Ascending aorta (tissue), 2 donors: ENCODE data around the gene ARHGAP15. TPM values are rescaled to one million over a fixed set of nuclear protein-coding genes. Genes with fewer than 3 reads are reported as not detected.

ENCODE experiments used
- DNase-seq, 2 donors: peaks; one replicate each; pipeline ENCODE4 v3.0.0-alpha.2; 2019; ENCODE audit warnings: low spot score in 2 of 2
- H3K27ac ChIP-seq, 2 donors: fragments of 200-600 bp; sonication (generic); one replicate each; pipeline ENCODE4 v1.5.1; 2016 to 2017; ENCODE audit warnings: mild to moderate bottlenecking in 1 of 2
- H3K27me3 ChIP-seq: fragments of 200-600 bp; sonication (generic); one replicate; pipeline ENCODE4 v1.5.1; 2017
- H3K36me3 ChIP-seq, 2 donors: fragments of 200-600 bp; sonication (generic); one replicate each; pipeline ENCODE4 v1.5.1; 2016
- H3K4me1 ChIP-seq, 2 donors: fragments of 200-600 bp; sonication (generic); one replicate each; pipeline ENCODE4 v1.5.1; 2016 to 2017; ENCODE audit warnings: mild to moderate bottlenecking in 1 of 2
- H3K4me3 ChIP-seq, 2 donors: fragments of 200-600 bp; sonication (generic); one replicate each; pipeline ENCODE4 v1.5.1; 2016 to 2017; ENCODE audit warnings: mild to moderate bottlenecking in 1 of 2
- H3K9me3 ChIP-seq, 2 donors: fragments of 200-600 bp; sonication (generic); one replicate each; pipeline ENCODE4 v1.5.1; 2016
- intact Hi-C: fragments of 100-400 bp; cut with DNase I; formaldehyde crosslinking; loops from one replicate; pipeline ENCODE4 v1.15.1; 2023
- total RNA-seq: library from RNA; depleted of rRNA; stranded (reverse); fragments of >200 nt; gene quantifications from one replicate; pipeline ENCODE4 v1.1.0, GENCODE V29; 2016
- TF ChIP-seq, protein P1 (sequence below), 3 experiments: fragments of 200-600 bp in 2 of 3; fragments of 450-650 bp in 1 of 3; sonication (generic) in 2 of 3; IDR thresholded peaks; one replicate each; pipeline ENCODE4 v1.5.1; 2016 to 2019; ENCODE audit warnings: antibody characterized with exemption in 3 of 3, mild to moderate bottlenecking in 1 of 3, moderate library complexity in 1 of 3

ARHGAP15 gene
- total RNA-seq, 1 donor from 2014 or later = 1.4 TPM

DNA sequence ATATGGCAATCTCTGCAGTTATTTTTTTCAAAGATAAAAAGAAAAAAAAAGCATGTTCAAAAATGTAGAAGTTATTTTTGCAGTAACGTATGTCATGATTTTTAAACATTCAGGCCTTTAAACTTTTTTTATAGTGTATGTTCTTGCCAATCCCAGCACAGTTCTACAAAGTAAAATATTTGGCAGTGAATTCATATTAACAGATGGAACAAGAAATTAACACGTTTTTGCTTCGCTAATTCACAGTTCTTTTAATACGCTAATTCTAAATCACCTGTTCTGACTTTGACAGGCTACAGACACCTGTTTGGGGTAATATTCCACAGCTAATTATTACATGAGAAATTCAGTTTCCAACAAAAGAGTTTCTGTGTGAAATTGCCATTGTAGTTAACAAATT, 183.2 kb downstream of the ARHGAP15 start:
- Histone ChIP-seq H3K27ac (no peak overlapping the region), H3K27me3 (no peaks in the 10 kb centered on the region), H3K9me3 (no peaks in the 10 kb centered on the region), H3K4me1 (no peaks in the 10 kb centered on the region), H3K36me3 (no peaks in the 10 kb centered on the region), H3K4me3 (no peak overlapping the region)
- TF ChIP-seq, protein P1, sequence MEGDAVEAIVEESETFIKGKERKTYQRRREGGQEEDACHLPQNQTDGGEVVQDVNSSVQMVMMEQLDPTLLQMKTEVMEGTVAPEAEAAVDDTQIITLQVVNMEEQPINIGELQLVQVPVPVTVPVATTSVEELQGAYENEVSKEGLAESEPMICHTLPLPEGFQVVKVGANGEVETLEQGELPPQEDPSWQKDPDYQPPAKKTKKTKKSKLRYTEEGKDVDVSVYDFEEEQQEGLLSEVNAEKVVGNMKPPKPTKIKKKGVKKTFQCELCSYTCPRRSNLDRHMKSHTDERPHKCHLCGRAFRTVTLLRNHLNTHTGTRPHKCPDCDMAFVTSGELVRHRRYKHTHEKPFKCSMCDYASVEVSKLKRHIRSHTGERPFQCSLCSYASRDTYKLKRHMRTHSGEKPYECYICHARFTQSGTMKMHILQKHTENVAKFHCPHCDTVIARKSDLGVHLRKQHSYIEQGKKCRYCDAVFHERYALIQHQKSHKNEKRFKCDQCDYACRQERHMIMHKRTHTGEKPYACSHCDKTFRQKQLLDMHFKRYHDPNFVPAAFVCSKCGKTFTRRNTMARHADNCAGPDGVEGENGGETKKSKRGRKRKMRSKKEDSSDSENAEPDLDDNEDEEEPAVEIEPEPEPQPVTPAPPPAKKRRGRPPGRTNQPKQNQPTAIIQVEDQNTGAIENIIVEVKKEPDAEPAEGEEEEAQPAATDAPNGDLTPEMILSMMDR (IDR thresholded peaks at IDR 0.05) = no peak
- DNase-seq = no peak
- intact Hi-C loops = no loop called here

DNA sequence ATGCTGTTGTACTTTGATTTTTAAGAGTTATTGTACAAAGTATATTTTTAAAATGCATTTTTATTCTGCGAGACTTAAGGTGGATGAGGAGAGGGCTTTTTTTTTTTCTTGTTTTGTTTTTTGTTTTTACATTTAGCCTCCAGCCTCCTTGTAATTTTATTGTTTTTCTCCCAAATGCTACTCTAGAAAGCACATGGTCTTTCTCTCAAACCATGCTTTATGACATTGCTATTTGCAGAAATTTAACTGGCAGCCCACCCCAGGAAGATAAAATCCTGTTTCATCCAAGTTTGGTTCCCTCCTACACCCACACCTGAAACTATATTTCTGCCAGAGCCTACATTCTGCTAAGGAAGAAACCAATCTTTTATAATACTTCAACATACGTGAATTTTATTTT, 184.6 kb downstream of the ARHGAP15 start:
- intact Hi-C loops = no loop called here
- Histone ChIP-seq H3K27ac (no peak overlapping the region), H3K4me3 (no peak overlapping the region), H3K9me3 (no peaks in the 10 kb centered on the region), H3K36me3 (no peaks in the 10 kb centered on the region), H3K4me1 (no peaks in the 10 kb centered on the region), H3K27me3 (no peaks in the 10 kb centered on the region)
- DNase-seq = no peak
- TF ChIP-seq, protein P1 (IDR thresholded peaks at IDR 0.05) = no peak

DNA sequence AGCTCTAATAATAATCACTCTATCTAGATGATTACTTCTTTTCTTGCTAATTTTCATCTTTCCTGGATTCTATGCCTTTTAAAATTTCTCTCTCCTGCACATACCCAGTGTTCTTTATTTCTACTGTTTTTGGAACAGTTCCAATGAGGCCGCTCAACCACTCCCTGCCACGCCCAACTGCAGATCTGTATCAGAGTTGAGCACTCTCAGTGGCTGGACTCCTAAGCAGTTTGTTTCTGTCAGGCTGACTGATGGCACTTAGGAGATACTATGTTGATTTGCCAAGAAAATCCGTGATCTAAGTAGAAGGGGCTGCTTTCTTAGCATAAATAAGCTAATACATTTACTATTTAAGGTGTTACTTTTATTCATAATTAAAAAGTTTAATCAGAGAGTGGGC, 192.8 kb downstream of the ARHGAP15 start:
- intact Hi-C loops = no loop called here
- Histone ChIP-seq H3K27ac (no peak overlapping the region), H3K4me3 (no peak overlapping the region), H3K9me3 (no peaks in the 10 kb centered on the region), H3K36me3 (no peaks in the 10 kb centered on the region), H3K27me3 (no peaks in the 10 kb centered on the region), H3K4me1 (no peaks in the 10 kb centered on the region)
- TF ChIP-seq, protein P1 (IDR thresholded peaks at IDR 0.05) = no peak
- no peak for DNase-seq

DNA sequence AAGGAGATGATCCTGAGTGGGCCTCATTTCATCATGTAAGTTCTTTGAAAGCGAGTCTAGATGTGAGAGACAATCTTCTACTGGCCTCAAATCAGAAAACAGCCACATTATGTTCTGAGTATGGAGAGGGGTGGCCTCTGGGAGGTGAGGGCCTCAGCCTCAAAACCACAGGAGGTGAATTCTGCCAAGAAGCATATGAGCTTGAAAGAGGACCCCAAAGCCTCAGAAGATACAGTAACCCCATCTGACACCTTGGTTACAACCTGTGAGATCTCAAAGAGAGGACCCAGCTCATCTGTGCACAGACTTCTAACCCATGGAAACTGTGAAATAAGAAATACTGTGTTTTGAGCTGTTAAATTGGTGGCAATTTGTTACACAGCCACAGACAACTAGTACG, 200.1 kb downstream of the ARHGAP15 start:
- TF ChIP-seq, protein P1 (IDR thresholded peaks at IDR 0.05) = no peak
- Histone ChIP-seq H3K27me3 (no peaks in the 10 kb centered on the region), H3K4me3 (no peak overlapping the region), H3K4me1 (no peaks in the 10 kb centered on the region), H3K36me3 (no peaks in the 10 kb centered on the region), H3K27ac (no peak overlapping the region), H3K9me3 (no peaks in the 10 kb centered on the region)
- intact Hi-C loops = no loop called here
- DNase-seq = no peak

DNA sequence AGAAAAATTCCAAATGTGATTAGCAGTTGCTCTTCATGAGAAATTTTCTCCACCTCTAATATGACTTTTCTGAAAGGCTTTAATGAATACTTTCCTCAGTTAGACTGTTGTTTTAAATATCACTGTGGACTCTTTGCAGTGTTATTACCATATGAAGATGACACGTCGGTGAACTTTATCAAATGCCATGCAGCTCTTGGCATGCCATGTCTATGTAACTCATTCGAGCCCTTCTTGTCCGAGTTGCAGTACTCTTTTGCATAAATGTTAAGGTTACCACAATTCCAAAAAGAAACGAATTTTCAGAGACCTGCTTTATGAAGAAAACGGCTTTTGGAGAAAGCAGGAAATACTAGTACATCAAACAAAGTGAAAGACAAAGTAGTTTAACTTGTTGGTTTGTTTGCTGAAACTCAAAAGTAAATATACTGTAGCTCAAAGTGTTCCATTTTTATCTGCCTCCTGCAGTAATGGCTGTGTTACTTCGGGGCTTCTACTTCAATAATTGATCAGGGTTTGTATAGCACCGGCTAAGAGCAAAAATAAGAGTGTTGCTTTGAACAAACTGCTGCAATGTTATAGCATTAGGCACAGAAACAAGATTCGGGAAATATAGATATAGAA, 204.1 kb downstream of the ARHGAP15 start:
- Histone ChIP-seq H3K4me3 (no peak overlapping the region), H3K27me3 (no peaks in the 10 kb centered on the region), H3K9me3 (no peaks in the 10 kb centered on the region), H3K4me1 (no peaks in the 10 kb centered on the region), H3K27ac (no peak overlapping the region), H3K36me3 (no peaks in the 10 kb centered on the region)
- intact Hi-C loops = no loop called here
- DNase-seq = no peak
- TF ChIP-seq, protein P1 (IDR thresholded peaks at IDR 0.05) = no peak

DNA sequence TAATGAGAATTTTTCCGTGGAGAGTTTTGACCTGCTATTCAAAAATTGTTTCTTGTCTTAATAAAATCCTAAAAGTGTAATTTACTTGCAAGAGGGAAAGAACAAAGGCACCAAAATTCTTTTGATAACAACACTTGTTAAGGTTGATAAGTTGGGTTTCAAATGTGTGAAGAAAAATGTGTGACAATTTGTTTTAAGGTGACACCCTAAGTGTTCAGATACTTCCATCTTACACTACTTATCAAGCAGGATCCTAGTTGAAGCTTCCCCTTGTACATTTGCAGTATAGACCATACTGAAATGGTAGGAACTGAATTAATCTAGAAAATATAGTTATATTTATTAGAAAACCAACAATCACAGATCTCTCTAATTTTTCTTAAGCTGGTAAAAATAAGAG, 204.6 kb downstream of the ARHGAP15 start:
- no peaks in the 10 kb centered on the region for H3K4me1 ChIP-seq
- H3K9me3 ChIP-seq = no peaks in the 10 kb centered on the region
- no peaks in the 10 kb centered on the region for H3K27me3 ChIP-seq
- DNase-seq = no peak
- no peaks in the 10 kb centered on the region for H3K36me3 ChIP-seq
- intact Hi-C loops = no loop called here
- TF ChIP-seq, protein P1 (IDR thresholded peaks at IDR 0.05) = no peak
- H3K4me3 ChIP-seq = no peak overlapping the region
- no peak overlapping the region for H3K27ac ChIP-seq
